K562 treated with DMSO at 1 percent for 12 hours (cell line): Measurements from ENCODE around the gene LRRC37B. TPM values are rescaled to one million over a fixed set of nuclear protein-coding genes. Genes with fewer than 3 reads are reported as not detected.

Source experiments
- total RNA-seq: library from RNA; unstranded; fragments of 300-600 nt; gene quantifications from 2 replicates; pipeline ENCODE4 v1.2.3, GENCODE V29; 2022; ENCODE audit not compliant: insufficient read depth

Gene LRRC37B
- total RNA-seq: 5.2 and 14.5 TPM in 2 replicates

GRCh38 chr17:32006957-32007462, at the start of gene LRRC37B:
LRRC37B (plus strand) TSS chr17:32007383; CDS start chr17:32021393, 14,010 bp downstream.

Other genes with a start within 250 kb of the LRRC37B start
- gene COPRS, start 148.1 kb upstream of the LRRC37B start, total RNA-seq: 58.4 and 71.6 TPM in 2 replicates
- gene UTP6, start 105.7 kb upstream of the LRRC37B start, total RNA-seq: 31.0 and 48.7 TPM in 2 replicates
- 9.9 and 34.6 TPM in 2 replicates for gene SUZ12, start 70.4 kb upstream of the LRRC37B start, total RNA-seq
- 15.7 and 30.8 TPM in 2 replicates for gene RHOT1, start 135.1 kb downstream of the LRRC37B start, total RNA-seq